Karpas-422 (cell line): Measurements from ENCODE around the gene SLC22A16. TPM values are rescaled to one million over a fixed set of nuclear protein-coding genes. Genes with fewer than 3 reads are reported as not detected.

ENCODE experiments used
- DNase-seq: peaks from one replicate; pipeline ENCODE4 v3.0.0-alpha.2; 2015
- H2AFZ ChIP-seq: fragments of 200-600 bp; sonication (generic); 2 replicates; pipeline ENCODE4 v1.6.1; 2014; ENCODE audit warnings: antibody characterized with exemption, low read length, mixed read lengths
- H3K27ac ChIP-seq: fragments of 200-600 bp; sonication (generic); 2 replicates; pipeline ENCODE4 v1.5.1; 2014; ENCODE audit warnings: mild to moderate bottlenecking, low read length, moderate library complexity
- H3K27me3 ChIP-seq: fragments of 200-600 bp; sonication (generic); 2 replicates; pipeline ENCODE4 v1.6.1; 2014; ENCODE audit warnings: low read length, mixed read lengths
- H3K36me3 ChIP-seq: fragments of 200-600 bp; sonication (generic); 2 replicates; pipeline ENCODE4 v1.6.1; 2014; ENCODE audit warnings: low read length, mixed read lengths; ENCODE audit not compliant: insufficient read depth
- H3K4me1 ChIP-seq: fragments of 200-600 bp; sonication (generic); 2 replicates; pipeline ENCODE4 v1.6.1; 2014; ENCODE audit warnings: mild to moderate bottlenecking, low read length, mixed read lengths
- H3K4me2 ChIP-seq: fragments of 200-600 bp; sonication (generic); 2 replicates; pipeline ENCODE4 v1.6.1; 2014; ENCODE audit warnings: low read length, low read depth, mild to moderate bottlenecking; ENCODE audit not compliant: poor library complexity, severe bottlenecking
- H3K4me3 ChIP-seq: fragments of 200-600 bp; sonication (generic); 2 replicates; pipeline ENCODE4 v1.5.1; 2014; ENCODE audit warnings: mild to moderate bottlenecking, antibody characterized with exemption, low read length, mixed read lengths
- H3K79me2 ChIP-seq: fragments of 200-600 bp; sonication (generic); 2 replicates; pipeline ENCODE4 v1.6.1; 2014; ENCODE audit warnings: mild to moderate bottlenecking, low read length, mixed read lengths
- H3K9ac ChIP-seq: fragments of 200-600 bp; sonication (generic); 2 replicates; pipeline ENCODE4 v1.6.0; 2014; ENCODE audit warnings: low read length
- H3K9me2 ChIP-seq: fragments of 200-600 bp; sonication (generic), shearing (Covaris generic); replicated peaks from 2 replicates; pipeline ENCODE4 v1.6.0; 2014; ENCODE audit warnings: mild to moderate bottlenecking, low read length, moderate library complexity; ENCODE audit not compliant: insufficient read depth
- H3K9me3 ChIP-seq: fragments of 300-700, 200-600 bp; sonication (generic); 2 replicates; pipeline ENCODE4 v1.6.1; 2014; ENCODE audit warnings: low read length, mixed read lengths
- H4K20me1 ChIP-seq: fragments of 200-600 bp; sonication (generic); 2 replicates; pipeline ENCODE4 v1.6.1; 2014; ENCODE audit warnings: mild to moderate bottlenecking, antibody characterized with exemption, low read length, low read depth; ENCODE audit not compliant: insufficient read depth
- total RNA-seq: library from RNA; depleted of rRNA; stranded (reverse); fragments of >200 nt; shearing (Covaris generic); gene quantifications from 2 replicates; pipeline ENCODE4 v1.2.3, GENCODE V29; 2014; ENCODE audit warnings: low replicate concordance

SLC22A16 gene
- total RNA-seq, 1 experiment from 2014 or later, result not detected

DNA sequence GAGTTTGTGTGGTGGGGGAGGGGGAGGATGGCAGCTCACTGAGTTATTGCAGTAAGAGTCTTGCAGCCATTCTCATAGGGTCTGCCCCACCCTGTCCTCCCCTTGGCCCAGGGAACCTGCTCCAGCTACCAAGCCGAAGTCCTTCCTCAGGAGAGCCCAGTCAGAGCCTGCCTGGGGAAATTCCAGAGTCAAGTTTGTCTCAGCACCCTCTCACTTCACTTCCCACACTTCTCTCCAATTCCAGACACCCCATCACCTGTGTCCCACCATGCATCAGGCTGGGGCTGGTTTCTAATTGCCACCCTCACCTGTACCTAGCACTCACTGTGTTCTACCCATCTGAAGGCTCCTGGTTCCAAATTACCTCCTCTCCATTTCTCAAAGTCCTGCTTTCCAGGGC is 10.3 kb upstream of the SLC22A16 start:
- Histone ChIP-seq H3K36me3 (no peaks in the 10 kb centered on the region), H2AFZ (no peak overlapping the region), H4K20me1 (no peaks in the 10 kb centered on the region), H3K27me3 (no peaks in the 10 kb centered on the region), H3K4me3 (no peak overlapping the region), H3K27ac (no peak overlapping the region), H3K9ac (no peak overlapping the region), H3K9me2 (no peaks in the 10 kb centered on the region), H3K9me3 (no peaks in the 10 kb centered on the region), H3K4me2 (no peak overlapping the region), H3K4me1 (no peaks in the 10 kb centered on the region), H3K79me2 (no peaks in the 10 kb centered on the region)
- DNase-seq, result no peak

DNA sequence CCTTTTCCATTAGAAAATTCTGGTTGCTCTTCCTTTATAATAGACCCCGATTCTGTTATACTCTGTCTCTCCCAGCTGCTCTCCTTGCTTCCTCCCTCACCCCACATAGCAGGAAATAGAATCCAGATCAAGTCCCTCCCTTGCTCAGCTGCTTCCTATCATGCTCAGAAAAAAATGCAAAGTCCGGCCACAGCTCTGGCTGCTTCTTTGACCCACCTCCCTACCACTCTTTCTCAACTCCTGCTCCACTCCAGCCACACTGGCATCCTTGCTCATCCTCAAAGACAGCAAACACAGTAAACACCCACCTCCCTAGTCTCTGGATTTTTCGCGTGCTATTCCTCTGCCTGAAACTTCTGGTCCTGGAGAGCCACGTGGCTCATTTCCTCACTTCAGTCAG is 9.1 kb upstream of the SLC22A16 start:
- no peaks in the 10 kb centered on the region for H3K27me3 ChIP-seq
- no peaks in the 10 kb centered on the region for H3K36me3 ChIP-seq
- no peaks in the 10 kb centered on the region for H3K9me2 ChIP-seq
- no peaks in the 10 kb centered on the region for H4K20me1 ChIP-seq
- H3K4me3 ChIP-seq, result no peak overlapping the region
- no peak overlapping the region for H3K9ac ChIP-seq
- H3K4me2 ChIP-seq, result no peak overlapping the region
- H2AFZ ChIP-seq, result no peak overlapping the region
- no peaks in the 10 kb centered on the region for H3K79me2 ChIP-seq
- H3K27ac ChIP-seq, result no peak overlapping the region
- H3K9me3 ChIP-seq, result peaks cover 6% of the 10 kb centered on the region; the same call in 1 of the 2 replicates
- DNase-seq, result no peak
- no peaks in the 10 kb centered on the region for H3K4me1 ChIP-seq

DNA sequence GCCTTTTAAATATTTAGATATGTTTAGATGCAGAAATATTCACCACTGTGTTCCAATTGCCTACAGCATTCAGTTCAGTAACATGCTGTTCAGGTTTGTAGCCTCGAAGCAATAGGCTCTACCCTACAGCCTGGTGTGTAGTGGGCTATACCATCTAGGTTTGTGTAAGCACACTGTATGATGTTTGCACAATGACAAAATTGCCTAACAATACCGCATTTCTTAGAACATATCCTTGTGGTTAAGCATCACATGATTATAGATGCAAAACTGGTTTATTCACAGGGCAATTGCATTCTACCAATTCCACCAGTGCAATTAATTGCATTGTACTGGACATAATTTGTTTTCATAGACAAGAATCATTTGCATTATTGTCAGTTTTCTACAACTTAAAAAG is 7.9 kb upstream of the SLC22A16 start:
- no peak overlapping the region for H3K27ac ChIP-seq
- H3K4me1 ChIP-seq, result no peaks in the 10 kb centered on the region
- H2AFZ ChIP-seq, result no peak overlapping the region
- no peaks in the 10 kb centered on the region for H3K79me2 ChIP-seq
- H3K9me3 ChIP-seq, result peaks cover 6% of the 10 kb centered on the region; the same call in 1 of the 2 replicates
- no peak for DNase-seq
- no peak overlapping the region for H3K9ac ChIP-seq
- H3K36me3 ChIP-seq, result no peaks in the 10 kb centered on the region
- H3K4me3 ChIP-seq, result no peak overlapping the region
- H4K20me1 ChIP-seq, result no peaks in the 10 kb centered on the region
- H3K27me3 ChIP-seq, result no peaks in the 10 kb centered on the region
- no peak overlapping the region for H3K4me2 ChIP-seq
- no peaks in the 10 kb centered on the region for H3K9me2 ChIP-seq

DNA sequence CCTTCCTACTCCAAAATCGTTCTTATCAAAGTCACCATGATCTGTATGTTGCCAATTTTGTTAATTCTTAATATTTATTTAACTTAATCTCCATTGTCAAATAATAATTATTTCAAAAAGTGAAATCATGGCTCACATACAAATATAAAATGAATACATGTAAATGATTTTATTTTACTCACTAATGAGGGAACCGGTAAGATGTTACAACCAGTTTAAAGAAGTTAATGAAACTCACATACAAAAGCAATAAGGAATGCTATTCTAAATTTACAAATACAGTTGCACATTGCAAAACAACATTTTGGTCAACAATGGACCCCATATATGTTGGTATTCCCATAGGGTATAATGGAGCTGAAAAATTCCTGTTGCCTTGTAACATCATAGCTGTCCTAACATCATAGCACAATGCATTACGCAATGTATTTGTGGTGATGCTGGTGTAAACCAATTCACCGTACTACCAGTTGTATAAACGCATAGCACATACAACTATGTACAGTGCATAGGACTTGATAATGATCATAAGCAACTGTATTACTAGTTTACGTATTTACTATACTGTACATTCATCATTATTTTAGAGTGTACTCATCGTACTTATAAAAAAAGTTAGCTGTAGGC is 6.5 kb upstream of the SLC22A16 start:
- Histone ChIP-seq H4K20me1 (no peaks in the 10 kb centered on the region), H3K4me1 (no peaks in the 10 kb centered on the region), H3K79me2 (no peaks in the 10 kb centered on the region), H3K27me3 (no peaks in the 10 kb centered on the region), H3K4me2 (no peak overlapping the region), H2AFZ (no peak overlapping the region), H3K36me3 (no peaks in the 10 kb centered on the region), H3K9me2 (no peaks in the 10 kb centered on the region), H3K9ac (no peak overlapping the region), H3K4me3 (no peak overlapping the region), H3K9me3 (peaks cover 6% of the 10 kb centered on the region; the same call in 1 of the 2 replicates), H3K27ac (no peak overlapping the region)
- no peak for DNase-seq

DNA sequence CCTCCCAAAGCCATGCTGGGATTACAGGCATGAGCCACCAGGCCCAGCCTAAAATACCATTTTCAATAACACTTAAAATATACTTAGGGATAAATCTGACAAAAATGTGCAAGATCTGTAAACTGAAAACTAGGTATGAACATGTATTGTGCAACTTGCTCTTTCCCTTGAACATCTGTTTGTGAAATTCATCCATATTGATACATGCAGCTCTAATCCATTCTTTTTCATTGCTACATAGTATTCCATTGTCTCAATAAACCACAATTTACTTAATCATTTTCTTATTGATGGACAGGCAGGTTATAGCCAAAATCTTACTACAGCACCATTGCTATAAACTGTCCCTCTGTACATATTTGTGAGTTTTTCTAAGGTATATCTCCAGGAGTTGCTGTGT is 4.7 kb upstream of the SLC22A16 start:
- Histone ChIP-seq H3K9me2 (no peaks in the 10 kb centered on the region), H3K4me1 (no peaks in the 10 kb centered on the region), H3K27me3 (no peaks in the 10 kb centered on the region), H3K79me2 (no peaks in the 10 kb centered on the region), H3K36me3 (no peaks in the 10 kb centered on the region), H3K27ac (no peak overlapping the region), H3K9ac (no peak overlapping the region), H3K4me2 (no peak overlapping the region), H2AFZ (no peak overlapping the region), H4K20me1 (no peaks in the 10 kb centered on the region), H3K9me3 (peaks cover 6% of the 10 kb centered on the region; the same call in 1 of the 2 replicates), H3K4me3 (no peak overlapping the region)
- DNase-seq, result no peak

DNA sequence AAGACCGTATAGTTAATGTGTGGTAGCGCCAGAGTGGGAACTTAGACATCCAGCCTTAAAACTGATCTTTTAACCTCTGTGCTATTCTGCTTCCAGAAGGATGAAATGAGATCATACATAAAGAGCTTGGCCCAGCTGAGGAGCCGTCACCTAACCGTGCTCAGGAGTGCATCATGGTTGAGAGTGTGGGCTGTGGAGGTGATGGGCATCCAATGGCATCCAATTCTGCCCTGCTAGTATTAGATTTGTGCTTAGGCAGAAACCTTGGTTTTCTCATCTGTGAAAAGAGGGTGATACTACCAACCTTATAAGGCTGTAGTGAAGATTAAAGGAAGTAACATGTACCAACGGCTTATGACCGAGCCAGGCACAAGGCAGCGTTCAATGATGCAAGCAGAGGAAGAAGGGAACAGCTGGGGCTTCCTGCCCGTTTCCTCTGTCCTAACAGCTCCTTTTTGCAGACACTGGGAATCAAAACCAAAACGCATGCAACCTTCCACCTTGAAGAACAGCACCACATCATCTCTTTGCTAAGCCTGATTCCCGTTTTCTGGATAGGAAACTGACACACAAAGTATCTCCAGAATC is 1.3 kb downstream of the SLC22A16 start:
- no peaks in the 10 kb centered on the region for H3K79me2 ChIP-seq
- H3K27ac ChIP-seq, result no peak overlapping the region
- H3K9me2 ChIP-seq, result no peaks in the 10 kb centered on the region
- no peaks in the 10 kb centered on the region for H4K20me1 ChIP-seq
- no peak overlapping the region for H3K4me2 ChIP-seq
- no peaks in the 10 kb centered on the region for H3K4me1 ChIP-seq
- no peak overlapping the region for H3K4me3 ChIP-seq
- no peak overlapping the region for H3K9ac ChIP-seq
- no peak for DNase-seq
- no peaks in the 10 kb centered on the region for H3K9me3 ChIP-seq
- no peaks in the 10 kb centered on the region for H3K36me3 ChIP-seq
- H2AFZ ChIP-seq, result no peak overlapping the region
- 0 out of 2 replicates have a peak, but pooled peaks cover 3% of the 10 kb centered on the region for H3K27me3 ChIP-seq

DNA sequence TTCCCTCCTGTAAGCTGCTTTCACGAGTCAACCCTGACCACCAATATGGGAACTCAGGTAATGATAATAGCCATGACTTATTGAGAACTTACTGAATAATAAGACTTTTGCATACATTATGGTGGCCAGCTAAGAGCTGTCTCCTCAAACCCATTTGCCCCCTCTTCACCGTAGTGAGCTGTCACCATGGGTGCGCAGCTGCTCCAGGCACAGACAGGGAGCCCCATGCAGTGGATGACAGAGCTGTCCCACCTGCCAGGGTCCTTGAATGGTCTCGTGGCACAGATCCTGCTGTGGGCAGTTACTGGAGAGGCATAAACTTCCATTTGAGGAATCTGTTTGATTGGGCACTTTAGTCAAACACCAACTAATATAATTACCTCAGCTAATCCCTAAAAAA is 1.9 kb downstream of the SLC22A16 start:
- DNase-seq, result no peak
- Histone ChIP-seq H3K79me2 (no peaks in the 10 kb centered on the region), H3K27ac (no peak overlapping the region), H3K9me2 (no peaks in the 10 kb centered on the region), H3K4me1 (no peaks in the 10 kb centered on the region), H3K36me3 (no peaks in the 10 kb centered on the region), H4K20me1 (no peaks in the 10 kb centered on the region), H3K4me2 (no peak overlapping the region), H3K4me3 (no peak overlapping the region), H3K9ac (no peak overlapping the region), H3K27me3 (0 out of 2 replicates have a peak, but pooled peaks cover 3% of the 10 kb centered on the region), H2AFZ (no peak overlapping the region), H3K9me3 (no peaks in the 10 kb centered on the region)

DNA sequence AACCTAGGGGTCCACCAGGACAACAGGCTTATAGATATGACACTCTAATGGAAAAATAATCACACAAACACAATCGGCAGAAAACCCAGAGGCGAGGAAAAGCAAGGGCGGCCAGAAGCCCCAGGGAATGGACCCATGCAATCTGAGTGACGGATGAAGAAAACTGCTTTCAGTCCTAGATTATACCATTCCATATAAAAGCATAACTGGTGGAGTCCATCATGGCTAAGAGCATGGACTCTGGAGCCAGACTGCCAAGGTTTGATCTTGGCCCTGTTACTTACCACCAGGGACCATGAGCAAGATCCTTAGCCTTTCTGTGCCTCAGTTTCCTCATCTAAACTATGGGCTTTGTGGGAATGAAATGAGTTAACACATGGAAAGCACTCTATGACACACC is 3.7 kb downstream of the SLC22A16 start:
- Histone ChIP-seq H3K36me3 (no peaks in the 10 kb centered on the region), H3K9me3 (no peaks in the 10 kb centered on the region), H3K27me3 (0 out of 2 replicates have a peak, but pooled peaks cover 3% of the 10 kb centered on the region), H3K27ac (no peak overlapping the region), H2AFZ (no peak overlapping the region), H3K9ac (no peak overlapping the region), H4K20me1 (no peaks in the 10 kb centered on the region), H3K79me2 (no peaks in the 10 kb centered on the region), H3K4me2 (no peak overlapping the region), H3K9me2 (no peaks in the 10 kb centered on the region), H3K4me1 (no peaks in the 10 kb centered on the region), H3K4me3 (no peak overlapping the region)
- DNase-seq, result no peak
